Progenitor cell of endocrine pancreas (in vitro differentiated cells): ENCODE data around the gene CENPP. TPM values are rescaled to one million over a fixed set of nuclear protein-coding genes. Genes with fewer than 3 reads are reported as not detected.

Experiments
- DNase-seq: peaks from one replicate; pipeline ENCODE4 v3.0.0; 2021; ENCODE audit warnings: low spot score; ENCODE audit not compliant: unreplicated experiment
- H3K27ac Mint-ChIP-seq: 2 replicates; pipeline ENCODE4 v1.8.0; 2021; ENCODE audit warnings: mild to moderate bottlenecking, moderate library complexity, mixed read lengths
- H3K27me3 Mint-ChIP-seq: 2 replicates; pipeline ENCODE4 v1.8.0; 2021; ENCODE audit warnings: mixed read lengths
- H3K36me3 Mint-ChIP-seq: 2 replicates; pipeline ENCODE4 v1.8.0; 2022; ENCODE audit warnings: mixed read lengths; ENCODE audit not compliant: insufficient read depth
- H3K4me1 Mint-ChIP-seq: 2 replicates; pipeline ENCODE4 v1.8.0; 2021; ENCODE audit warnings: low read depth, mixed read lengths
- H3K4me3 Mint-ChIP-seq: 2 replicates; pipeline ENCODE4 v1.8.0; 2021; ENCODE audit warnings: low read depth, mild to moderate bottlenecking, moderate library complexity, mixed read lengths
- H3K9me3 Mint-ChIP-seq: 2 replicates; pipeline ENCODE4 v1.8.0; 2021; ENCODE audit warnings: low read depth, mixed read lengths
- CTCF ChIP-seq: fragments of 200-600 bp; sonication (generic); IDR thresholded peaks from one replicate; pipeline ENCODE4 v1.5.0; 2021; ENCODE audit warnings: antibody characterized with exemption, mild to moderate bottlenecking; ENCODE audit not compliant: unreplicated experiment
- total RNA-seq: library from RNA; stranded (reverse); gene quantifications from 2 replicates; pipeline ENCODE4 v1.2.1, GENCODE V29; 2021

The CENPP gene
- total RNA-seq, 1 donor from 2014 or later: 5.0 TPM

DNA sequence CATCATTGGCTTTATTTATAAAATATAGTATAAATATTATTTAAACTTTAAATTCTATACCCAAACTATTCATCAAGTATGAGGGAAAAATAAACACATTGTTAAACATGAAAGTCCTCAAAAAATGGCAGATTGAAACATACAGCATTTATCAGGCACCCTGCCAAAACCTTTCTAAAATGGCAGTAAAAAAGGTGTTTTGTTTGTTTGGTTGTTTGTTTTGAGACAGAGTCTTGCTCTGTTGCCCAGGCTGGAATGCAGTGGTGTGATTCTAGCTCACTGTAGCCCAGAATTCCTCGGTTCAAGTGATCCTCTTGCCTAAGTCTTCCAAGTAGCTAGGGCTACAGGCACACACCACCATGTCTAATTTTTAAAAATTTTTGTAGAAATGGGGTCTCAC is 270.2 kb downstream of the CENPP start:
- Mint-ChIP-seq H3K36me3 (no peaks in the 10 kb centered on the region), H3K9me3 (no peaks in the 10 kb centered on the region), H3K4me3 (no peak overlapping the region), H3K4me1 (no peaks in the 10 kb centered on the region), H3K27ac (no peak overlapping the region), H3K27me3 (no peaks in the 10 kb centered on the region)
- no peak for DNase-seq
- TF ChIP-seq CTCF: no peak

DNA sequence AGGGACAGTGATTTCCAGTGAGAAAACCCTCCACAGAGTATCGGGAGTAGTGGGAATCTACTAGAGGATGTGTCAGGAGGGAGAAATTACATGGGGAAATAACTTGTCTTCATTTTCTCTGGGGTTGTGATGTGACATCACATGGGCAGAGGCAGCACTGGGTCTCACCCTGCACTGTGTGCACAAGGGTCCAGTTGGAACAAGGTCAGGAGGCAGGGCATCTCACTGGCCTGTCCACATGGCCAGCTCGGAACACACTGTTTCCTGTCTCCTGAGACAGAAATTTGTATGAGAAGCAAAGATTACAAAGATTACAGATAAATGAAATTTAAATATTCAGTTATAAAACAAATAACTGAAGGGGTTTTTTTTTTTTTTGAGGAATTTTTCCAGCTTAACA is 272.6 kb downstream of the CENPP start:
- Mint-ChIP-seq H3K27ac (no peak overlapping the region), H3K4me3 (no peak overlapping the region), H3K36me3 (no peaks in the 10 kb centered on the region), H3K4me1 (no peaks in the 10 kb centered on the region), H3K9me3 (peaks cover 1% of the 10 kb centered on the region), H3K27me3 (no peaks in the 10 kb centered on the region)
- no peak for TF ChIP-seq CTCF
- DNase-seq: no peak

- DNase-seq: no peak
- Mint-ChIP-seq H3K27ac (no peak overlapping the region), H3K36me3 (no peaks in the 10 kb centered on the region), H3K9me3 (peaks cover 11% of the 10 kb centered on the region), H3K27me3 (no peaks in the 10 kb centered on the region), H3K4me3 (no peak overlapping the region), H3K4me1 (no peaks in the 10 kb centered on the region)
- TF ChIP-seq CTCF: no peak
These were observed 274.2 kb downstream of the CENPP start for GRCh38 chr9:92599938-92600461.

DNA sequence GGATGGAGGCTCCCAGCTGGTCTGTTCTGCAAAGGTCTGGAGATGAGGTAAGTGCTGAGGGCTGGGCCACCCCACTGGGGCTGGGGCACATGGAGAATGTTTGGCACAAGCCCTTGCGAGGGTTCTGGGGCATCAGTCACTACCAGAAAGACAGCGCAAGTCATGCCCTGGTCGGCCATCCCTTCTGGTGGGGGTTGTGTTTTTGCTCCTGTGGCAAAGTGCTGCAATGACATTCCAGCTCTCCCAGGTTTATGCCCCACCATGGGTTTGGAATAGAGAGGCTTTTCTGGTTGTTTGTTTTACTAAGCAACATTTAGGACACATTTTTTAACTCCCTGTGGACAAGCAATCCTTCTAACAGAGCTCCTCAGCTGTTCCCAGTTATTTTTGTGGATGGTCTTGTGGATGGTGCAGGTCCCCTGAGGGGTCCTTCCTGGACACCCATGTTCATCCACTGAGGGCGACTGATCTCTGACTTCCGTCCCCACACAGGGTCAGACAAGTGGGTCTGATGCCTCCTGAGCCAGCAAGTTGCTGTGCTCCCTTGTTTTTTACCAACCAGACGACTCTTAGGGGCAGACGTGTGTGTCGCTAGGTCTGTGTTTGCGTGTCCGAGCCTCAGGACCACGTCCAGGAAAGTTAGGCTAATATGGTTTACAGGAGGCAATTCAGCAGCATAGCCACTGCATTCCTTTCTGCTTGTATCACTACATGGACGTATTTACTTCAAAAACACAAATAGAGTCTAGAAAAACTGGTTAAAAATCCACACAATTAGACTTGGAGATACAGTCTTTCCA is 274.9 kb downstream of the CENPP start:
- Mint-ChIP-seq H3K27ac (peak overlapping the region; percentile 36), H3K27me3 (no peaks in the 10 kb centered on the region), H3K4me1 (no peaks in the 10 kb centered on the region), H3K9me3 (peaks cover 15% of the 10 kb centered on the region), H3K36me3 (peaks cover 3% of the 10 kb centered on the region), H3K4me3 (no peak overlapping the region)
- DNase-seq: no peak
- TF ChIP-seq CTCF: no peak

DNA sequence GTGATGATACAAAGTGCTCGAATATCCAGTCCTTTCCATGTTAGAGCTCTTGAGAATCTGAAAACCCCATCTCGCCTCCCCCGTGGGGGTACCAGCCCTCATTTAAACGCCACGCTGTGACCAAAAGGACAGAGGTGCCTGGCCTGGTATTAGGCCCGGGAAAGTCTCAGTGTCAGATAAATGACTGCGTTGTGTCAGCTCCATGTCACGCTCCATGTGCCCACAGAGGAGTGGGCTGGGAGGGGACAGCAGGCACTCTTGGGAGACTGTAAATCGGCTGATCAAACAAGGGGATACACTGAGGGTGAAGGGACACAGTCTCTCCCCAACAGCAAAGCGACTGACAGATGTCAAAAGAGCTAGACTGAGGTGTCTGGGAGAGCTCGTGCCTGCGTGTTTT is 275.7 kb downstream of the CENPP start:
- no peak overlapping the region for H3K4me3 Mint-ChIP-seq
- H3K27me3 Mint-ChIP-seq: no peaks in the 10 kb centered on the region
- peaks cover 15% of the 10 kb centered on the region for H3K9me3 Mint-ChIP-seq
- H3K36me3 Mint-ChIP-seq: peaks cover 3% of the 10 kb centered on the region
- peak overlapping the region; percentile 36 for H3K27ac Mint-ChIP-seq
- no peak for DNase-seq
- H3K4me1 Mint-ChIP-seq: no peaks in the 10 kb centered on the region
- no peak for TF ChIP-seq CTCF
